GM23338 (cell line): Measurements from ENCODE around the gene COPB2. TPM values are rescaled to one million over a fixed set of nuclear protein-coding genes. Genes with fewer than 3 reads are reported as not detected.

Experiments
- ATAC-seq: fragments of 200-7000 bp; cut with Tn5 transposase; 3 replicates; pipeline ENCODE4 v1.9.1; 2020
- DNase-seq: peaks from one replicate; pipeline ENCODE4 v3.0.0-alpha.2; 2015; ENCODE audit warnings: low spot score
- H2AFZ ChIP-seq: fragments of 200-600 bp; sonication (generic); 2 replicates; pipeline ENCODE4 v1.8.0; 2016; ENCODE audit warnings: antibody characterized with exemption, mild to moderate bottlenecking, moderate library complexity
- H3F3A ChIP-seq: fragments of 200-600 bp; sonication (generic); replicated peaks from 2 replicates; pipeline ENCODE4 v1.8.0; 2017; ENCODE audit warnings: antibody characterized with exemption, mixed run types, low read depth
- H3K27ac ChIP-seq: fragments of 200-600 bp; sonication (generic); 2 replicates; pipeline ENCODE4 v1.6.1; 2016; ENCODE audit warnings: low read depth
- H3K27me3 ChIP-seq: fragments of 200-600 bp; sonication (generic); 2 replicates; pipeline ENCODE4 v1.8.0; 2016; ENCODE audit warnings: mild to moderate bottlenecking, mixed run types, moderate library complexity; ENCODE audit not compliant: insufficient read depth
- H3K36me3 ChIP-seq: fragments of 200-600 bp; sonication (generic); 2 replicates; pipeline ENCODE4 v1.8.0; 2016; ENCODE audit warnings: mild to moderate bottlenecking; ENCODE audit not compliant: insufficient read depth
- H3K4me1 ChIP-seq: fragments of 200-600 bp; sonication (generic); 2 replicates; pipeline ENCODE4 v1.8.0; 2016; ENCODE audit warnings: mild to moderate bottlenecking, moderate library complexity; ENCODE audit not compliant: insufficient read depth
- H3K4me2 ChIP-seq: fragments of 200-600 bp; sonication (generic); 2 replicates; pipeline ENCODE4 v1.7.1; 2017; ENCODE audit warnings: mixed run types
- H3K4me3 ChIP-seq: fragments of 200-600 bp; sonication (generic); 2 replicates; pipeline ENCODE4 v1.6.1; 2016; ENCODE audit warnings: mixed run types
- H3K79me2 ChIP-seq: fragments of 200-600 bp; sonication (generic); replicated peaks from 2 replicates; pipeline ENCODE4 v1.8.0; 2017; ENCODE audit warnings: mild to moderate bottlenecking; ENCODE audit not compliant: insufficient read depth
- H3K9me2 ChIP-seq: fragments of 200-600 bp; sonication (generic); 2 replicates; pipeline ENCODE4 v1.8.0; 2017; ENCODE audit not compliant: insufficient read depth
- H4K20me1 ChIP-seq: fragments of 200-600 bp; sonication (generic); replicated peaks from 2 replicates; pipeline ENCODE4 v1.8.0; 2017; ENCODE audit warnings: mild to moderate bottlenecking; ENCODE audit not compliant: insufficient read depth
- H3K27ac Mint-ChIP-seq: 2 replicates; pipeline ENCODE4 v1.8.0; 2020; ENCODE audit warnings: inconsistent platforms, mild to moderate bottlenecking, moderate library complexity, mixed read lengths
- H3K27me3 Mint-ChIP-seq: 3 replicates; pipeline ENCODE4 v1.8.0; 2022; ENCODE audit warnings: low read depth, mild to moderate bottlenecking, moderate library complexity, mixed read lengths, inconsistent platforms; ENCODE audit not compliant: insufficient read depth, poor library complexity
- H3K36me3 Mint-ChIP-seq: 3 replicates; pipeline ENCODE4 v1.8.0; 2021; ENCODE audit warnings: low read depth, mild to moderate bottlenecking, inconsistent platforms, moderate library complexity, mixed read lengths
- H3K4me1 Mint-ChIP-seq: 3 replicates; pipeline ENCODE4 v1.8.0; 2020; ENCODE audit warnings: mild to moderate bottlenecking, inconsistent platforms, mixed read lengths
- H3K4me3 Mint-ChIP-seq: 3 replicates; pipeline ENCODE4 v1.8.0; 2021; ENCODE audit warnings: moderate library complexity, mild to moderate bottlenecking, inconsistent platforms, mixed read lengths
- H3K9me3 Mint-ChIP-seq: 3 replicates; pipeline ENCODE4 v1.8.0; 2020; ENCODE audit warnings: moderate library complexity, mild to moderate bottlenecking, inconsistent platforms, mixed read lengths
- CTCF ChIP-seq, 2 experiments: fragments of 200-600 bp in 1 of 2; sonication (generic) in 1 of 2; conservative IDR thresholded peaks; 2 replicates each; pipeline versions ENCODE4 v1.5.1 to v1.6.1; 2016 to 2017; ENCODE audit warnings: antibody characterized with exemption in 2 of 2, low read depth in 2 of 2, mild to moderate bottlenecking in 2 of 2, moderate library complexity in 1 of 2
- EZH2 ChIP-seq: fragments of 200-600 bp; sonication (generic); IDR thresholded peaks from one replicate; pipeline ENCODE4 v1.8.0; 2017; ENCODE audit warnings: antibody characterized with exemption, mild to moderate bottlenecking, low read depth; ENCODE audit not compliant: unreplicated experiment
- EZH2phosphoT487 ChIP-seq: fragments of 200-600 bp; sonication (generic); IDR thresholded peaks from one replicate; pipeline ENCODE4 v1.8.1; 2018; ENCODE audit warnings: antibody characterized with exemption; ENCODE audit not compliant: unreplicated experiment
- JUNB ChIP-seq: IDR thresholded peaks from one replicate; pipeline ENCODE4 v1.6.1; 2016; ENCODE audit warnings: antibody characterized with exemption; ENCODE audit not compliant: unreplicated experiment
- NANOG ChIP-seq: IDR thresholded peaks from 2 replicates; pipeline ENCODE4 v1.6.1; 2016; ENCODE audit warnings: antibody characterized with exemption, borderline replicate concordance
- POLR2AphosphoS5 ChIP-seq: IDR thresholded peaks from 2 replicates; pipeline ENCODE4 v1.6.1; 2016; ENCODE audit warnings: antibody characterized with exemption, low read depth
- ZNF114 ChIP-seq: fragments of 250-450 bp; sonication (Bioruptor Pico); IDR thresholded peaks from 2 replicates; pipeline ENCODE4 v1.5.0; 2020; ENCODE audit warnings: mild to moderate bottlenecking, moderate library complexity
- ZNF331 ChIP-seq: fragments of 250-450 bp; sonication (Bioruptor Pico); IDR thresholded peaks from 2 replicates; pipeline ENCODE4 v1.5.0; 2020; ENCODE audit warnings: low read depth, mild to moderate bottlenecking, moderate library complexity
- polyA plus RNA-seq: library from polyadenylated mRNA; unstranded; fragments of >200 nt; fragmentation: Nextera tagmentation; extraction: Ambion mirVana; gene quantifications from 2 replicates; pipeline ENCODE4 v1.2.1, GENCODE V29; 2016
- total RNA-seq: library from RNA; depleted of rRNA; stranded (reverse); fragments of >200 nt; shearing (Covaris generic); gene quantifications from 2 replicates; pipeline ENCODE4 v1.2.3, GENCODE V29; 2014
- TF ChIP-seq, protein P1 (sequence below): fragments of 250-450 bp; sonication (Bioruptor Pico); IDR thresholded peaks from 2 replicates; pipeline ENCODE4 v1.5.0; 2020; ENCODE audit warnings: mild to moderate bottlenecking, moderate library complexity
- TF ChIP-seq, protein P2 (sequence below): IDR thresholded peaks from one replicate; pipeline ENCODE4 v1.6.1; 2018; ENCODE audit warnings: antibody characterized with exemption; ENCODE audit not compliant: unreplicated experiment

The COPB2 gene
- total and polyA plus RNA-seq, 2 experiments from 2014 or later, result 48.2 to 89.1 TPM

DNA sequence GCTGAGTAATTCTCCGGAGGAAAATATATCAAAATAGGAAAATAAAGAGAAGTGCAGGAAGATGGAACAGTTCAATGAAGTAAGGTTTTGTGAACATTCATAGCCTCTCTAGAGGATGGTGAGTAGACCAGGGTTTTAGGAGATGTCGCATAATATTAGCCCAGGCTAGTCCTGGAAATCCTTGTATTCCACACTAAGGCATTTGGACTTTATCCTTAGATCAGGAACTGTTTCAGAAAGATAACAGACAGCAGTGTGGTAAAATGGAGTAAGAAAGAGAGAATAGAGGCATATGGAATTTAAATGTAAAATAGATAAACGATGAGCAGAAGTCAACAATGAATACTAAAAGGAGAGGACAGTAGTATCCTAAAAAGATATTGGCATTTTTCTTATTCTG is 12.1 kb downstream of the COPB2 start:
- no peaks in the 10 kb centered on the region for H3K27me3 ChIP-seq
- Mint-ChIP-seq H3K4me3 (no peak overlapping the region), H3K36me3 (peaks cover 58% of the 10 kb centered on the region), H3K4me1 (no peaks in the 10 kb centered on the region), H3K27me3 (no peaks in the 10 kb centered on the region), H3K9me3 (no peaks in the 10 kb centered on the region), H3K27ac (no peak overlapping the region)
- ATAC-seq (no peak), DNase-seq (no peak)
- H3F3A ChIP-seq, result no peaks in the 10 kb centered on the region
- no peak overlapping the region for H2AFZ ChIP-seq
- H3K9me2 ChIP-seq, result no peaks in the 10 kb centered on the region
- H4K20me1 ChIP-seq, result peaks cover 24% of the 10 kb centered on the region
- H3K27ac ChIP-seq, result no peak overlapping the region
- peaks cover 39% of the 10 kb centered on the region for H3K36me3 ChIP-seq
- no peak for TF ChIP-seq NANOG
- TF ChIP-seq, protein P1, sequence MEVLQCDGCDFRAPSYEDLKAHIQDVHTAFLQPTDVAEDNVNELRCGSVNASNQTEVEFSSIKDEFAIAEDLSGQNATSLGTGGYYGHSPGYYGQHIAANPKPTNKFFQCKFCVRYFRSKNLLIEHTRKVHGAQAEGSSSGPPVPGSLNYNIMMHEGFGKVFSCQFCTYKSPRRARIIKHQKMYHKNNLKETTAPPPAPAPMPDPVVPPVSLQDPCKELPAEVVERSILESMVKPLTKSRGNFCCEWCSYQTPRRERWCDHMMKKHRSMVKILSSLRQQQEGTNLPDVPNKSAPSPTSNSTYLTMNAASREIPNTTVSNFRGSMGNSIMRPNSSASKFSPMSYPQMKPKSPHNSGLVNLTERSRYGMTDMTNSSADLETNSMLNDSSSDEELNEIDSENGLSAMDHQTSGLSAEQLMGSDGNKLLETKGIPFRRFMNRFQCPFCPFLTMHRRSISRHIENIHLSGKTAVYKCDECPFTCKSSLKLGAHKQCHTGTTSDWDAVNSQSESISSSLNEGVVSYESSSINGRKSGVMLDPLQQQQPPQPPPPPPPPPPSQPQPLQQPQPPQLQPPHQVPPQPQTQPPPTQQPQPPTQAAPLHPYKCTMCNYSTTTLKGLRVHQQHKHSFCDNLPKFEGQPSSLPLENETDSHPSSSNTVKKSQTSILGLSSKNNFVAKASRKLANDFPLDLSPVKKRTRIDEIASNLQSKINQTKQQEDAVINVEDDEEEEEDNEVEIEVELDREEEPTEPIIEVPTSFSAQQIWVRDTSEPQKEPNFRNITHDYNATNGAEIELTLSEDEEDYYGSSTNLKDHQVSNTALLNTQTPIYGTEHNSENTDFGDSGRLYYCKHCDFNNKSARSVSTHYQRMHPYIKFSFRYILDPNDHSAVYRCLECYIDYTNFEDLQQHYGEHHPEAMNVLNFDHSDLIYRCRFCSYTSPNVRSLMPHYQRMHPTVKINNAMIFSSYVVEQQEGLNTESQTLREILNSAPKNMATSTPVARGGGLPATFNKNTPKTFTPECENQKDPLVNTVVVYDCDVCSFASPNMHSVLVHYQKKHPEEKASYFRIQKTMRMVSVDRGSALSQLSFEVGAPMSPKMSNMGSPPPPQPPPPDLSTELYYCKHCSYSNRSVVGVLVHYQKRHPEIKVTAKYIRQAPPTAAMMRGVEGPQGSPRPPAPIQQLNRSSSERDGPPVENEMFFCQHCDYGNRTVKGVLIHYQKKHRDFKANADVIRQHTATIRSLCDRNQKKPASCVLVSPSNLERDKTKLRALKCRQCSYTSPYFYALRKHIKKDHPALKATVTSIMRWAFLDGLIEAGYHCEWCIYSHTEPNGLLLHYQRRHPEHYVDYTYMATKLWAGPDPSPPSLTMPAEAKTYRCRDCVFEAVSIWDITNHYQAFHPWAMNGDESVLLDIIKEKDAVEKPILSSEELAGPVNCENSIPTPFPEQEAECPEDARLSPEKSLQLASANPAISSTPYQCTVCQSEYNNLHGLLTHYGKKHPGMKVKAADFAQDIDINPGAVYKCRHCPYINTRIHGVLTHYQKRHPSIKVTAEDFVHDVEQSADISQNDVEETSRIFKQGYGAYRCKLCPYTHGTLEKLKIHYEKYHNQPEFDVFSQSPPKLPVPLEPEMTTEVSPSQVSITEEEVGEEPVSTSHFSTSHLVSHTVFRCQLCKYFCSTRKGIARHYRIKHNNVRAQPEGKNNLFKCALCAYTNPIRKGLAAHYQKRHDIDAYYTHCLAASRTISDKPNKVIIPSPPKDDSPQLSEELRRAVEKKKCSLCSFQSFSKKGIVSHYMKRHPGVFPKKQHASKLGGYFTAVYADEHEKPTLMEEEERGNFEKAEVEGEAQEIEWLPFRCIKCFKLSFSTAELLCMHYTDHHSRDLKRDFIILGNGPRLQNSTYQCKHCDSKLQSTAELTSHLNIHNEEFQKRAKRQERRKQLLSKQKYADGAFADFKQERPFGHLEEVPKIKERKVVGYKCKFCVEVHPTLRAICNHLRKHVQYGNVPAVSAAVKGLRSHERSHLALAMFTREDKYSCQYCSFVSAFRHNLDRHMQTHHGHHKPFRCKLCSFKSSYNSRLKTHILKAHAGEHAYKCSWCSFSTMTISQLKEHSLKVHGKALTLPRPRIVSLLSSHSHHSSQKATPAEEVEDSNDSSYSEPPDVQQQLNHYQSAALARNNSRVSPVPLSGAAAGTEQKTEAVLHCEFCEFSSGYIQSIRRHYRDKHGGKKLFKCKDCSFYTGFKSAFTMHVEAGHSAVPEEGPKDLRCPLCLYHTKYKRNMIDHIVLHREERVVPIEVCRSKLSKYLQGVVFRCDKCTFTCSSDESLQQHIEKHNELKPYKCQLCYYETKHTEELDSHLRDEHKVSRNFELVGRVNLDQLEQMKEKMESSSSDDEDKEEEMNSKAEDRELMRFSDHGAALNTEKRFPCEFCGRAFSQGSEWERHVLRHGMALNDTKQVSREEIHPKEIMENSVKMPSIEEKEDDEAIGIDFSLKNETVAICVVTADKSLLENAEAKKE, result no peak
- TF ChIP-seq POLR2AphosphoS5, result no peak
- no peak for TF ChIP-seq JUNB
- TF ChIP-seq CTCF (conservative IDR thresholded peaks at IDR 0.05; ENCODE audit: low read depth in 2 of 2), result no peak
- no peak for TF ChIP-seq ZNF114 (CRISPR knock-in tag)
- no peak for TF ChIP-seq EZH2phosphoT487
- no peak for TF ChIP-seq ZNF331
- TF ChIP-seq, protein P2, sequence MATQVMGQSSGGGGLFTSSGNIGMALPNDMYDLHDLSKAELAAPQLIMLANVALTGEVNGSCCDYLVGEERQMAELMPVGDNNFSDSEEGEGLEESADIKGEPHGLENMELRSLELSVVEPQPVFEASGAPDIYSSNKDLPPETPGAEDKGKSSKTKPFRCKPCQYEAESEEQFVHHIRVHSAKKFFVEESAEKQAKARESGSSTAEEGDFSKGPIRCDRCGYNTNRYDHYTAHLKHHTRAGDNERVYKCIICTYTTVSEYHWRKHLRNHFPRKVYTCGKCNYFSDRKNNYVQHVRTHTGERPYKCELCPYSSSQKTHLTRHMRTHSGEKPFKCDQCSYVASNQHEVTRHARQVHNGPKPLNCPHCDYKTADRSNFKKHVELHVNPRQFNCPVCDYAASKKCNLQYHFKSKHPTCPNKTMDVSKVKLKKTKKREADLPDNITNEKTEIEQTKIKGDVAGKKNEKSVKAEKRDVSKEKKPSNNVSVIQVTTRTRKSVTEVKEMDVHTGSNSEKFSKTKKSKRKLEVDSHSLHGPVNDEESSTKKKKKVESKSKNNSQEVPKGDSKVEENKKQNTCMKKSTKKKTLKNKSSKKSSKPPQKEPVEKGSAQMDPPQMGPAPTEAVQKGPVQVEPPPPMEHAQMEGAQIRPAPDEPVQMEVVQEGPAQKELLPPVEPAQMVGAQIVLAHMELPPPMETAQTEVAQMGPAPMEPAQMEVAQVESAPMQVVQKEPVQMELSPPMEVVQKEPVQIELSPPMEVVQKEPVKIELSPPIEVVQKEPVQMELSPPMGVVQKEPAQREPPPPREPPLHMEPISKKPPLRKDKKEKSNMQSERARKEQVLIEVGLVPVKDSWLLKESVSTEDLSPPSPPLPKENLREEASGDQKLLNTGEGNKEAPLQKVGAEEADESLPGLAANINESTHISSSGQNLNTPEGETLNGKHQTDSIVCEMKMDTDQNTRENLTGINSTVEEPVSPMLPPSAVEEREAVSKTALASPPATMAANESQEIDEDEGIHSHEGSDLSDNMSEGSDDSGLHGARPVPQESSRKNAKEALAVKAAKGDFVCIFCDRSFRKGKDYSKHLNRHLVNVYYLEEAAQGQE, result no peak
- TF ChIP-seq EZH2, result no peak
- H3K79me2 ChIP-seq, result peaks cover 22% of the 10 kb centered on the region
- no peaks in the 10 kb centered on the region for H3K4me1 ChIP-seq
- no peak overlapping the region for H3K4me2 ChIP-seq
- H3K4me3 ChIP-seq, result no peak overlapping the region
